ENCODE data around the gene ARHGEF26. TPM values are rescaled to one million over a fixed set of nuclear protein-coding genes. Genes with fewer than 3 reads are reported as not detected.

ARHGEF26 gene
- polyA plus RNA-seq, 1 donor from 2014 or later: 0.11 TPM

DNA sequence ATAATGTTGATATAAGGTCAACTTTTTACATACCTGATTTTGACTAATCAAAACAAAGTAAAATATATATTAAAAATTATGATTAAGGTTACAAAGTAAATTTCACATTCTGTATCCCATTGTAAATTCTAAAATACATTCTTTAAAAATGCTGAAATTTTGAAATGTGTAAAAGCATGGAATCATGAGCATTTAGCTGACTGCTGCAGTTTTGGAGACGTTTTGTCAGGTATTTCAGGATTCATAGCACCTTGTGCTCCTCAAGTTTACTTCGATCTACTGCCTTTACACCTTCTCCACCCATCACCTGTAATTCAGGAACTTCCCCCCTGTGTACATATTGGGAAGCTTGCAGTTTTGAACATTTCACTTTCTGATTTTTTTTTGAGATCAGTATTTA lies 71.0 kb downstream of the ARHGEF26 start:
- Mint-ChIP-seq H3K4me3 (no peak overlapping the region), H3K27ac (no peak overlapping the region), H3K4me1 (peaks cover 0 to 3% (median 0%) of the 10 kb centered on the region in 3 donors), H3K27me3 (peaks cover 4% of the 10 kb centered on the region), H3K9me3 (no peaks in the 10 kb centered on the region), H3K36me3 (no peaks in the 10 kb centered on the region)

DNA sequence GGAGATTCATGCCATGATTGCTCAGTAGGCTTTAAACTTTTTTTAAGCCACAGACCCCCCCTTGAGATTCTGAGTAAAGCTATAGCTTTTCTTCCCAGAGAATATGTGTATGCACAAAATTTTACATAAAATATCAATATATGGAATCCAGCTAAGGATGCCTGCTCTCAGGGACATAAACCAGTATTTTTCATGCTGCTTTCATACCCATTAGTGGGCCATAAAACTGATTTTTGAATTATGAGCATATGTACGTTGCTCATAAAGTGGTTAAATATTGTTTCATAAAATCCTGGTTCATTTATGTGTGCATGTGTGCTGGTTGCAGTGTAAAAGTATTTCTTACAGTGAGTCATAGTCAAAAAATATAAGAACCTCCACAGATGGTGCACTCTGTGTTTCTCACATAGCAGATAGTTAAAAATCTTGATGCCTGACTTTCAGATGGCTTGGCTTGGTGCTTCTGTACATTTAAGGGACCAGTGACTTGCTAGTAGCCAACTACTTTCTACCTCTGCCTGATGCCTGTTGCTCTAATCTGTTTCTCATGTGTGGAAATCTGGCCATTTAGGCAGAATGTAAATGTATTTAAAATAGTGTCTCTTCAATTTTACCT lies 71.9 kb downstream of the ARHGEF26 start:
- Mint-ChIP-seq H3K36me3 (no peaks in the 10 kb centered on the region), H3K27me3 (peaks cover 4% of the 10 kb centered on the region), H3K4me3 (no peak overlapping the region), H3K27ac (no peak overlapping the region), H3K4me1 (peaks cover 0 to 3% (median 0%) of the 10 kb centered on the region in 3 donors), H3K9me3 (no peaks in the 10 kb centered on the region)

DNA sequence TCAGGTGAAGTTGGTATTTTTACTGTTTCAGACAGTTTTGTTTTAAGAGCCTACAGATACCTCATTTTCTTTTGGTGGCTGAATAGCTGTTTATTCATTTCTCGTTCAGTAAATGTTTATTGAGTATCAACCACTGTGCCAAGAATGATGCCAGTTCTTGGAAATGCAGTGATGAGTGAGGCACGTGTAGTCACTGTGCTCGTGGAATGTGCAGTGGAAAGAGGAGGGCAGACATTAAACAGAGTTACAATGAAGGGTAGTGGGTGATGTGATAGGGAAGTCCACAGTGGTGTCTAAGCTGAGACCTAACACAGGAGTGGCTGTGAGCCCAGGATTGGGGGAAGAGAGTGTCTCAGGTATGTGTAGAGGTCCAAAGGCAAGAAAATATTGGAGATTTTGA lies 73.7 kb downstream of the ARHGEF26 start:
- no peak overlapping the region for H3K27ac Mint-ChIP-seq
- no peaks in the 10 kb centered on the region for H3K9me3 Mint-ChIP-seq
- H3K36me3 Mint-ChIP-seq: no peaks in the 10 kb centered on the region
- H3K4me3 Mint-ChIP-seq: no peak overlapping the region
- H3K27me3 Mint-ChIP-seq: no peaks in the 10 kb centered on the region
- no peaks in the 10 kb centered on the region for H3K4me1 Mint-ChIP-seq

DNA sequence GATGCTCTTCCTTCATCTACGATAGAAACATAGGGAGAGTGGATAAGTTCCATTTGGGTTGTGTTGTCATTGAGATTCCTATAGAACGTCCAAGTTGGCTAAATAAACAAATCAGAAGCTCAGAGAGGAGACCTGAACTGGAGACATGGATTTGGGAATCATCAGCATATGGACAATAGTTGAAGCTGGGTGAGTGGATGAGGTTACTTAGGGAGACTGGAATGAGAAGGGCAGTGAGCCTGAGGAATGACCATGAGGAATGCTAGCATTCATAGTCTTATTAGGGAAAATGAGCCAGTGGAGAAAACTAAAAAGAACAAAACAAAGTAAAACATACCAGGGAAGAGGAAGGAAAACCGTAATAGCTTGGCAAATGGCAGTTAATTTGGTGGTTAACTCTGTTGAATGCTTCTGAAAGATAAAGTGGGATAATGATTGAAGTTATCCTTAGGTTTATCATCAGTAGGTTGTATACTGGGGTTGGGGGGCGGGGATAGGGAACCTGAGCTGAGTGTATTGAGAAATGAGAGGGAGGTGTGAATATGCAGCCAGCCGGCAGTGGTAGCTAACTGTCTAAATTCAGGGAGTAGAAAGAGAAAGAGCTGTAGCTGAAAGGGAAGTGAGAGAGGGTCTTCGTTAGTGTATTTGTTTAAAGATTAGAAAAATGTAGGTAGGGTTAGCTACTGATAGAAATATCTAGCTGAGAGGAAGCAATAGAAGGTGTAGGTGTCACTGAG lies 74.6 kb downstream of the ARHGEF26 start:
- no peaks in the 10 kb centered on the region for H3K4me1 Mint-ChIP-seq

DNA sequence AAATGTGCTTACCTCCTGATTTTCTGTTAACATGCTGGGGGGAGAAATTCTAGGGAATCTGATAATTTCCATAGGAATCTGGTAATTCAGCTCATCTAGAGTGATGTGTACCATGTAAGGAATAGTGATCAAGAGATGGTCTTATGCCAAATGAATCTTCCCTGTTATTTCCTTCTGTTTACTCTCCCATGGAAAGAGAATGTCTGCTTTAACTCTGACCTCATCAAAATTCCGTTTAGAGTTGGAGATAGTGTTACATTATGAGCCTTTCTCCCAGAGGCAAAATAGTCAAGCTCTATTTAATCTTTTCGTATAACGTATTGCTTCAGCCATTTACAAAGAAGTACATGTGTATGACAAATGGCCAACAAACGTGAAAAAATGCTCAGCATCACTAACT lies 76.6 kb downstream of the ARHGEF26 start:
- no peaks in the 10 kb centered on the region for H3K4me1 Mint-ChIP-seq
- H3K36me3 Mint-ChIP-seq: no peaks in the 10 kb centered on the region
- H3K4me3 Mint-ChIP-seq: no peak overlapping the region

More for the DNA sequence above, 74.6 kb downstream of the ARHGEF26 start:
- Mint-ChIP-seq H3K36me3 (no peaks in the 10 kb centered on the region), H3K27me3 (no peaks in the 10 kb centered on the region), H3K27ac (no peak overlapping the region), H3K4me3 (no peak overlapping the region), H3K9me3 (no peaks in the 10 kb centered on the region)

DNA sequence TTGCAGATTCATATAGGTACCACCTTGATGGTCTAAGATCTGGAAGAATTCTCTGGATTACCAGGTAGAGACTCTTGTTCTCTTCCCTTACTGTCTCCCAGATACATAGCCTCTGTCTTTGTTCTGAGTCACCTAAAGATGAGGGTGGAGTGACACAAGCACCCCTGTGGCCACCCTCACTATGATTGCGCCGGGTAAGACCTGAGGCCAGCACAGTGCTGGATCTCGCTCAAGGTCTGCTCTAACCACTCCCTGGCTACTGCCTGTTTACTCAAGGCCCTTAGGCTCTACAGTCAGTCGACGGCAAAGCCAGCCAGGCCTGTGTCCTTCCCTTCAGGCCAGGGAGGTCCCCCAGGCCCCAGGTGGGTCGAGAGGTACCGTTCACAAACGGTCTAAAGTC lies 88.3 kb downstream of the ARHGEF26 start:
- H3K36me3 Mint-ChIP-seq: no peaks in the 10 kb centered on the region
- H3K4me3 Mint-ChIP-seq: peak overlapping the region in 1 of 4 donors; percentile 13
- no peaks in the 10 kb centered on the region for H3K4me1 Mint-ChIP-seq
- H3K27ac Mint-ChIP-seq: no peak overlapping the region
- H3K9me3 Mint-ChIP-seq: peaks cover 0 to 10% (median 6%) of the 10 kb centered on the region in 3 donors
- H3K27me3 Mint-ChIP-seq: peaks cover 3% of the 10 kb centered on the region

More for the DNA sequence above, 76.6 kb downstream of the ARHGEF26 start:
- Mint-ChIP-seq H3K27me3 (no peaks in the 10 kb centered on the region), H3K9me3 (no peaks in the 10 kb centered on the region), H3K27ac (no peak overlapping the region)

DNA sequence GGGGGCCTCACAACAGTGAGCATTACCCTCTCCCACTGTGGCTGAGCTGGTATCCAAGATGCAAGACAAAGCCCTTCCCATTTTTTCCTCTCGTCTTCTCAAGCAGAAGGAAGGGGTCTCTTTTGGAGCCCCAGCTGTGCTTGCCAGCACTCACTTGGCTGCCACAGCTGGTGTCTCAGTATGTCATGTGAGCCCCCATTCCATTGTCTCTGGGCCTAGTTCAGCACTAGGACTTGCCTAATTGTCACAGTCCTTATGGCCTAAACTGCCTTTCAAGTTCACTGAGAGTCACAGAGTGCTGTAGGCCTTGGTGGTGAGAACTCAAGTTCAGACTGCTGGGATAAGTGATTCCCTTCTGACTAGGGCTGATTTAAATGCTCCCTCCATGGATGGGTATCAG lies 89.8 kb downstream of the ARHGEF26 start:
- Mint-ChIP-seq H3K9me3 (peaks cover 0 to 4% (median 2%) of the 10 kb centered on the region in 3 donors), H3K4me1 (no peaks in the 10 kb centered on the region), H3K27ac (no peak overlapping the region), H3K27me3 (peaks cover 3% of the 10 kb centered on the region), H3K36me3 (no peaks in the 10 kb centered on the region), H3K4me3 (no peak overlapping the region)

DNA sequence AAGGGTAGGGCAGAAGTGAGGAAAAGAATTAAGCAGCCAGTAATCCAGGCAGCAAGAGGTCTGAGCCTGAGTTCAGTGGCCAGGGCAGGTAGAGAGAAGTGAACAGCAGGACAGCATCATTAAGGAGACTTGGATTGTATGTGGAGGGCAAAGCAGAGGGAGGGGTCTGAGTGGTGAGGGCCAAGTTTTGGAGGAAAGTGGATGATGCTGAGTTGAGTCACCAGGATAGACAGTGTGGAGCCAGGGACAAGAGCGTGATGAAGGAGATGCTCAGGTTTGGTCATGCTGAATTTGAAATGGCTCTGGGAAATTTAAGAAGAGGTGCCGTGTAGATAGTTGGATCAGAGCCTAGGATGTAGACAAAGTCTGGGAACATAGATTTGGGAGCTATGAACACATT lies 93.1 kb downstream of the ARHGEF26 start:
- Mint-ChIP-seq H3K9me3 (peaks cover 0 to 2% (median 0%) of the 10 kb centered on the region in 3 donors), H3K4me3 (no peak overlapping the region), H3K27ac (no peak overlapping the region), H3K36me3 (no peaks in the 10 kb centered on the region), H3K27me3 (peaks cover 3% of the 10 kb centered on the region), H3K4me1 (peaks cover 0 to 1% (median 0%) of the 10 kb centered on the region in 3 donors)

DNA sequence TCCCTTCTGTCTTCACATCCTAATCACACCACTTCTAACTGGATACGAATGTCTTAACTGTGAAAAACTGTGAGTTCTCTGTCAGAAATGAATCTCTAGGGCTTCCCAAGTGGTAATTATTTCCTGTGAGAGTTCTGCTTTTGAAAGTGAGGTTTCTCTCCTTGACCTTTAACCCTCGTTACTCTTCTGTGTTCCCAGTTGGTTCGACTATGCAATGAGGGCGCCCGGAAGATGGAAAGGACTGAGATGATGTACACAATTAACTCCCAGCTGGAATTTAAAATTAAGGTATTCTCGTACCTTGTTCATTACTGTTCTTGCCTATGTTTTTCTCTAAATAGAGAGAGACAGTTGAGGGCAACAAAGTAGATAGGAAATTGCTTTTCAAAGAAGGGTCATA lies 96.5 kb downstream of the ARHGEF26 start:
- Mint-ChIP-seq H3K27me3 (peaks cover 3% of the 10 kb centered on the region), H3K9me3 (no peaks in the 10 kb centered on the region), H3K4me3 (no peak overlapping the region), H3K4me1 (peaks cover 0 to 1% (median 0%) of the 10 kb centered on the region in 3 donors), H3K36me3 (peaks cover 1% of the 10 kb centered on the region), H3K27ac (peak overlapping the region in 1 of 3 donors; percentile 27)

DNA sequence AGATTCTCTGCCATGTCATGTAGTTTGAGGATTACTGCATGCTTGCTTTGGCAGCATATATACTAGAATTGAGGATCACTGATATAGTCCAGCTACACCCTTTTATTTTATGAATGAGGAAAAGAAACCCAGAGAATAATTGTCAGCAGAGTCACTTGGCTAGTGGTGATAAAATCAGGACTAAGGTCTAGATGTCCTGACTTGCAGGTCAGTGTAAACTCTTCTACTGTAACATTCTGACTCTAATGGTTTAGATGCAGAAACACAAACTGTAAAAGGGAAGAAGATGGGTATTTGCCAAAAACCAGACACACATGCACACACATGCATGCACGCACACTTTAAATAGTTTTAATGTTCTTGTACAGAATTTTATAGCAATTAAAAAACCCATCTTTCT lies 97.5 kb downstream of the ARHGEF26 start:
- Mint-ChIP-seq H3K27ac (no peak overlapping the region), H3K4me3 (no peak overlapping the region), H3K9me3 (no peaks in the 10 kb centered on the region), H3K4me1 (peaks cover 0 to 1% (median 0%) of the 10 kb centered on the region in 3 donors), H3K36me3 (peaks cover 1% of the 10 kb centered on the region), H3K27me3 (peaks cover 3% of the 10 kb centered on the region)

DNA sequence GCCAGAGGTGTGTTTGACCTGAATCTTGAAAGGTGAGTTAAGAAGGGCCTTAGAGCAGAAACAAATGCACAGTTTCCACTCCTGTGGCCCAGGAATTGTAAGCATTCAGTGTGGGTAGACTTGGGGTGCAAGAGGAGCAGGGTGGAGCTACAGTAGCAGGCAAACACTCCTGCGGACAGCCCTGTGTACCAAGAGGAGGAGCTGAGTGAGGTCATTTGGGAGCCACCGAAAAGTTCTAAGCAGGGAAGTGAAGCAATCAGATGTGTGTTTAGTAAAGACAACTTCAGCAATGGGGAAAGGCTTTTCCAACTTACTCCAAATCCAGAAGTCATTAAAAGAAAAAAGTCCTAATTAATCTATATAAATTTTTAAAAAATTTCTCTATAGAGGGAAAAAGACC lies 99.3 kb downstream of the ARHGEF26 start:
- Mint-ChIP-seq H3K36me3 (peaks cover 1% of the 10 kb centered on the region), H3K4me1 (peaks cover 0 to 1% (median 0%) of the 10 kb centered on the region in 3 donors), H3K4me3 (no peak overlapping the region), H3K9me3 (no peaks in the 10 kb centered on the region), H3K27me3 (no peaks in the 10 kb centered on the region), H3K27ac (no peak overlapping the region)

DNA sequence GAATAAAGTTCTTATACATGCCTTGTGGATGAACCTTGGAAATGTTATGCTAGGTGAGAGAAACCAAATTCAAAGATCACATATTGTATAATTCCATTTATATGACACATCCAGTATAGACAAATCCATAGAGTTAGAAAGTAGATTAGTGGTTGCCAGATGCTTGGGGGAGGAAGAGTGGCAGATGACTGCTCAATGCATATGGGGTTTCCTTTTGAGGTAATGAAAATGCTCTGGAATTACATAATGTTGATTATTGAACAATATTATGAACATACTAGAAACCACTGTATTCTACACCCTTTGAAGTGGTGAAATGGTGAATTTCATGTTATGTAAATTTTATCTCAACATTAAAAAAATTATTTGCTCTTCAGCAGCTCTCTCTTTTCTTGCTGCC lies 102.3 kb downstream of the ARHGEF26 start:
- Mint-ChIP-seq H3K27ac (no peak overlapping the region), H3K4me3 (no peak overlapping the region), H3K4me1 (peaks cover 0 to 1% (median 0%) of the 10 kb centered on the region in 3 donors), H3K9me3 (no peaks in the 10 kb centered on the region), H3K27me3 (peaks cover 3% of the 10 kb centered on the region), H3K36me3 (peaks cover 1% of the 10 kb centered on the region)

DNA sequence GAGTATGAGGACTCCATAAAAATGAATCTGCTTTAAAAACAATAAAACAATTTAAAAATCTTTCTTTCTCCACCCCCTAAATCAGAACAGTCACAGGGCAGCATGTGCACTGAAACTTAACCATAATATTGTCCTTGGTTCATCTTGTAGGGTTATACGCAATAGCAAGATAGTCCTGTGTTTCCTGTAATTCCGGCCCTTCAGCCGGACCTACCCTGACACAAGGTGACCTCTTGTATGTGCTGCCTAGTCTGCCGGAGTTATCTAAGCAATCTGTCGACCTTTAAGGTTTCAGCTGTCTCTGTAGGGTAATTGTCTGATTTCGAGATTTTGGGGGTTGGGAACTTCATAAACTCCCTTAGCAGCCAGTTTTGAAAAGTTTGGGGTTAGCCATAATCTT lies 103.2 kb downstream of the ARHGEF26 start:
- H3K9me3 Mint-ChIP-seq: no peaks in the 10 kb centered on the region
- peaks cover 3% of the 10 kb centered on the region for H3K27me3 Mint-ChIP-seq
- H3K4me3 Mint-ChIP-seq: no peak overlapping the region
- H3K27ac Mint-ChIP-seq: no peak overlapping the region
- H3K36me3 Mint-ChIP-seq: peaks cover 1% of the 10 kb centered on the region
- peaks cover 0 to 1% (median 0%) of the 10 kb centered on the region in 3 donors for H3K4me1 Mint-ChIP-seq

DNA sequence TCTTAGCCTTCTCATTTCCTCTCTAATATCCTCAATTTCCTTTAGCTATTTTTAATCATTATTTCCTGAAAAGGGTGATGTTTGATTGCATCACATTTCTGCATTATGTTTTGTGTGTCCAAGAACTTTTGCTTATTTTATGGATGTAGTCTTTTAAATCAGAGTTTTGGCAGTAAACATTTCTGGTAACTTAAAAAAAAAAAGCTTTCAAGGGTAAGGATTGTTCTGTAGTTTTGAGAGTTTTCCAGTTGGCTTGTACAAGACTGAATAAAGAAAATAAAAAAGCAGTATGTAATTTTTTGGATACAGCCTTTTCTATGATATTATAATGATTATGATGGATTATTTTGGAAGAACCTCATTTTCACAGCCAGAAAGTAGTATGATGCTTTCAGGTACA lies 103.7 kb downstream of the ARHGEF26 start:
- Mint-ChIP-seq H3K27ac (no peak overlapping the region), H3K4me3 (no peak overlapping the region), H3K4me1 (peaks cover 0 to 1% (median 0%) of the 10 kb centered on the region in 3 donors), H3K27me3 (peaks cover 3% of the 10 kb centered on the region), H3K36me3 (peaks cover 1% of the 10 kb centered on the region), H3K9me3 (no peaks in the 10 kb centered on the region)

DNA sequence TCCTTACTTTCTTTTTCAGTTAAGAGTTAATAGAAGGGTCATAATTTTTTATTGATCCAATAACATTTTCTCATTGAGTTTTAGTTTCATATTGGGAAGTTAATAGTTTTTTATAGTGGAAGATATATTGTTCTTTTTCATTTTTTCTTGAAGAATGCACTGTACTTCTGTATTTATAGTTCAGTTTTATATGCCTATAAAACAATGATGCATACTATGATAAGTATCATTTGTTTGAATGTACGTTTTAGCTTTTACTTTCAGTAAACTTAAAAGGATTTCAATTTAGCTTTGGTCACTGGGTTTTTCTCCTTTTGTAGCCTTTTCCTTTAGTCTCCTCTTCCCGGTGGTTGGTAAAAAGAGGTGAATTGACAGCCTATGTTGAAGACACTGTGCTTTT lies 104.3 kb downstream of the ARHGEF26 start:
- H3K9me3 Mint-ChIP-seq: no peaks in the 10 kb centered on the region
- no peak overlapping the region for H3K4me3 Mint-ChIP-seq
- peaks cover 1% of the 10 kb centered on the region for H3K36me3 Mint-ChIP-seq
- H3K27ac Mint-ChIP-seq: no peak overlapping the region
- H3K27me3 Mint-ChIP-seq: peaks cover 3% of the 10 kb centered on the region
- H3K4me1 Mint-ChIP-seq: peaks cover 0 to 1% (median 0%) of the 10 kb centered on the region in 3 donors

DNA sequence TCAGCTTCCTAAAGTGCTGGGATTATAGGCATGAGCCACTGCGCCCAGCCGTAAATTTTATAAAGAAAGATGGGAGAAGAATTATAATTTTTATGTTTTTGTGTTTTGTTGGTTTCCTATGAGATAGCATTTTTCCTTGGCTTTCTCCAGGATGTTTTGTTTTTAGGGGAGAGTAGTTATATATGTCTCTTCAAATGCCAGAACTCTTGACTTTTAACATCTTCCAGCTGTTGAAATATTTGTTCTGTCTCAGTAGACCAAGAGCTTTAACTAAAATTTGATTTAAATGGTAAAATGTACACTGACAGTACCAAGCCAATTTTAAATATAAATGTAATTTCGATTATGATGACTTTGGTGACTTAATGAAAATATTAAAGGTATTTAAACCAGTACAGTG lies 106.3 kb downstream of the ARHGEF26 start:
- peaks cover 0 to 1% (median 0%) of the 10 kb centered on the region in 3 donors for H3K4me1 Mint-ChIP-seq
- H3K27ac Mint-ChIP-seq: no peak overlapping the region
- no peaks in the 10 kb centered on the region for H3K9me3 Mint-ChIP-seq
- H3K27me3 Mint-ChIP-seq: peaks cover 3% of the 10 kb centered on the region
- no peaks in the 10 kb centered on the region for H3K36me3 Mint-ChIP-seq
- H3K4me3 Mint-ChIP-seq: no peak overlapping the region

All from IgD-negative memory B cell (primary cell).